AG04450 (cell line): ENCODE results near the gene P3H4. TPM values are rescaled to one million over a fixed set of nuclear protein-coding genes. Genes with fewer than 3 reads are reported as not detected.

Source experiments
- CTCF ChIA-PET: fragments of 300-600, 350-600 bp; formaldehyde crosslinking; extraction: SDS; loops from one replicate; lab custom pipeline; 2022; ENCODE audit warnings: antibody characterized with exemption, inconsistent platforms; lab: Charles Lee
- POLR2A ChIA-PET: fragments of 350-600 bp; formaldehyde crosslinking; extraction: SDS; loops from one replicate; lab custom pipeline; 2021; ENCODE audit warnings: antibody characterized with exemption, inconsistent platforms; lab: Yijun Ruan, JAX
- DNase-seq: peaks from one replicate; pipeline ENCODE4 v3.0.0-alpha.2; 2011; ENCODE audit warnings: low read depth, low spot score
- H3K27ac ChIP-seq: one replicate; pipeline ENCODE4 v1.5.1; 2012; ENCODE audit warnings: low read depth, low read length, control low read depth
- H3K27me3 ChIP-seq: one replicate; pipeline ENCODE4 v1.6.0; 2012; ENCODE audit warnings: low read length; ENCODE audit not compliant: control insufficient read depth, insufficient read depth
- H3K4me3 ChIP-seq: 2 replicates; pipeline ENCODE4 v1.5.1; 2011; ENCODE audit warnings: mild to moderate bottlenecking, low read depth, low read length, control low read depth
- H3K9me3 ChIP-seq: 2 replicates; pipeline ENCODE4 v1.5.1; 2012; ENCODE audit warnings: low read length; ENCODE audit not compliant: control insufficient read depth, insufficient read depth
- CTCF ChIP-seq: IDR thresholded peaks from 2 replicates; pipeline ENCODE4 v1.5.1; 2011; ENCODE audit warnings: low read depth, low read length, control low read depth, inconsistent platforms
- polyA plus RNA-seq: library from polyadenylated mRNA; depleted of rRNA; stranded (reverse); fragments of >200 nt; gene quantifications from 2 replicates; pipeline ENCODE4 v1.2.3, GENCODE V29; 2011

Gene P3H4
- polyA plus RNA-seq, 1 experiment = 51.5 TPM

- POLR2A ChIA-PET = interaction anchor here (0.7 to 3.5 kb wide), 6 partner anchors 10 to 171 kb away, joined by 3 to 17 read pairs (median 6); partner anchors contain the start of genes EIF1, JUP and P3H4
- peak; percentile 97 for TF ChIP-seq CTCF
- no peak overlapping the region for H3K4me3 ChIP-seq
- peak overlapping the region; percentile 21 for H3K27ac ChIP-seq
- no peaks in the 10 kb centered on the region for H3K9me3 ChIP-seq
- CTCF ChIA-PET = interaction anchor here (0.6 to 4.0 kb wide), 41 partner anchors 9 to 1068 kb away, joined by 3 to 81 read pairs (median 4); partner anchors contain the start of genes ACLY, HAP1 and JUP
- peak; percentile 50 for DNase-seq
- H3K27me3 ChIP-seq = no peaks in the 10 kb centered on the region
Measured at GRCh38 chr17:41801374-41802271, 10.1 kb downstream of the P3H4 start.

- Histone ChIP-seq H3K27me3 (no peaks in the 10 kb centered on the region), H3K9me3 (no peaks in the 10 kb centered on the region), H3K4me3 (no peak overlapping the region), H3K27ac (peak overlapping the region; percentile 21)
- ChIA-PET CTCF (interaction anchor here (0.6 to 4.0 kb wide), 24 partner anchors 10 to 1068 kb away, joined by 3 to 81 read pairs (median 4); partner anchors contain the start of genes ACLY, HAP1 and JUP), POLR2A (interaction anchor here (1.0 to 3.5 kb wide), 6 partner anchors 10 to 112 kb away, joined by 3 to 17 read pairs (median 6); partner anchors contain the start of genes EIF1, JUP and P3H4)
- no peak for DNase-seq
- TF ChIP-seq CTCF = no peak
Measured at GRCh38 chr17:41800601-41801373, 11.0 kb downstream of the P3H4 start.

GRCh38 chr17:41799366-41799765 lies 12.4 kb downstream of the P3H4 start:
- Histone ChIP-seq H3K27me3 (no peaks in the 10 kb centered on the region), H3K27ac (no peak overlapping the region), H3K4me3 (no peak overlapping the region), H3K9me3 (no peaks in the 10 kb centered on the region)
- no peak for DNase-seq
- no peak for TF ChIP-seq CTCF
- CTCF ChIA-PET = interaction anchor here (0.6 to 0.8 kb wide), 3 partner anchors 19 to 62 kb away, joined by 3 read pairs; no protein-coding TSS in a partner anchor
- POLR2A ChIA-PET = interaction anchor here (0.7 to 3.5 kb wide), 2 partner anchors 13 to 34 kb away, joined by 3 to 17 read pairs; partner anchors contain the start of gene JUP

- H3K9me3 ChIP-seq = no peaks in the 10 kb centered on the region
- ChIA-PET POLR2A (interaction anchor here (0.6 kb wide), 1 partner anchor 40 kb away, joined by 3 read pairs; no protein-coding TSS in a partner anchor), CTCF (interaction anchor here (0.9 kb wide), 1 partner anchor 248 kb away, joined by 6 read pairs; no protein-coding TSS in a partner anchor)
- DNase-seq = no peak
- no peak overlapping the region for H3K27ac ChIP-seq
- TF ChIP-seq CTCF = no peak
- H3K27me3 ChIP-seq = no peaks in the 10 kb centered on the region
- H3K4me3 ChIP-seq = no peak overlapping the region
Measured at GRCh38 chr17:41797377-41797776, 14.4 kb downstream of the P3H4 start.
